Endothelial cell of umbilical vein (primary cell): ENCODE measurements around the gene GBX2. TPM values are rescaled to one million over a fixed set of nuclear protein-coding genes. Genes with fewer than 3 reads are reported as not detected.

Experiments
- BruUV-seq: library from RNA; stranded (reverse); fragments of 400-500 nt; replicated peaks from 2 replicates; lab custom pipeline; 2021; lab: Mats Ljungman, UMichigan
- CTCF ChIA-PET: fragments of 300-600, 350-600 bp; sonication (Branson Sonifier 250); formaldehyde crosslinking; loops from one replicate; lab custom pipeline; 2021; ENCODE audit warnings: antibody characterized with exemption, inconsistent platforms; lab: Charles Lee
- POLR2A ChIA-PET: fragments of 300-600, 350-600 bp; sonication (Branson Sonifier 250); formaldehyde crosslinking; loops from one replicate; lab custom pipeline; 2021; ENCODE audit warnings: antibody characterized with exemption, inconsistent platforms; lab: Charles Lee
- DNase-seq: peaks from one replicate; pipeline ENCODE4 v3.0.0-alpha.2; 2011; ENCODE audit warnings: low read depth, low spot score
- FAIRE-seq: peaks from 2 replicates; lab custom pipeline; 2011; peaks lifted over from hg19 to GRCh38; lab: Jason Lieb, UNC
- H2AFZ ChIP-seq: 2 replicates; pipeline ENCODE4 v1.6.0; 2012; ENCODE audit warnings: low read depth, low read length, control low read depth, inconsistent platforms
- H3K27ac ChIP-seq: 2 replicates; pipeline ENCODE4 v1.5.1; 2011; ENCODE audit warnings: low read depth, mild to moderate bottlenecking, control low read depth, low read length, moderate library complexity; ENCODE audit not compliant: insufficient read depth
- H3K27me3 ChIP-seq, 2 experiments: 2 replicates each; pipeline versions ENCODE4 v1.6.0 to v1.6.1; 2011; ENCODE audit warnings: low read length in 2 of 2, mixed read lengths in 1 of 2; ENCODE audit not compliant: control insufficient read depth in 2 of 2, insufficient read depth in 2 of 2
- H3K36me3 ChIP-seq, 2 experiments: 2 replicates in 1 of 2; 3 replicates in 1 of 2; pipeline ENCODE4 v1.5.1; 2011; ENCODE audit warnings: low read length in 2 of 2, mild to moderate bottlenecking in 1 of 2, moderate library complexity in 1 of 2; ENCODE audit not compliant: control insufficient read depth in 2 of 2, insufficient read depth in 2 of 2; ENCODE audit errors: extremely low read depth in 1 of 2
- H3K4me1 ChIP-seq: 3 replicates; pipeline ENCODE4 v1.5.1; 2011; ENCODE audit warnings: mild to moderate bottlenecking, low read length; ENCODE audit not compliant: control insufficient read depth, insufficient read depth; ENCODE audit errors: extremely low read depth
- H3K4me2 ChIP-seq: 2 replicates; pipeline ENCODE4 v1.6.1; 2011; ENCODE audit warnings: low read length, control low read depth, mixed read lengths; ENCODE audit not compliant: insufficient read depth
- H3K4me3 ChIP-seq, 3 experiments: fragments of 200-600 bp in 1 of 3; sonication (generic), shearing (Covaris generic) in 1 of 3; replicated peaks in 1 of 3; 2 replicates each; pipeline ENCODE4 v1.5.1; 2011 to 2016; ENCODE audit warnings: control low read depth in 3 of 3, low read length in 3 of 3, mild to moderate bottlenecking in 2 of 3, inconsistent platforms in 1 of 3, low read depth in 1 of 3, moderate library complexity in 1 of 3; ENCODE audit not compliant: insufficient read depth in 1 of 3
- H3K79me2 ChIP-seq: 2 replicates; pipeline ENCODE4 v1.6.0; 2012; ENCODE audit warnings: low read length, inconsistent platforms; ENCODE audit not compliant: control insufficient read depth, insufficient read depth
- H3K9ac ChIP-seq: replicated peaks from 2 replicates; pipeline ENCODE3; 2011; ENCODE audit warnings: low read length, control low read depth; ENCODE audit not compliant: insufficient read depth; ENCODE audit errors: extremely low read depth
- H3K9me1 ChIP-seq: replicated peaks from 3 replicates; pipeline ENCODE4 v1.6.0; 2011; ENCODE audit warnings: mild to moderate bottlenecking, low read length; ENCODE audit not compliant: control insufficient read depth, insufficient read depth; ENCODE audit errors: extremely low read depth
- H3K9me3 ChIP-seq: replicated peaks from 2 replicates; pipeline ENCODE4 v1.5.1; 2012; ENCODE audit warnings: low read length, inconsistent platforms; ENCODE audit not compliant: control insufficient read depth, insufficient read depth
- H4K20me1 ChIP-seq: replicated peaks from 2 replicates; pipeline ENCODE3; 2011; ENCODE audit warnings: mild to moderate bottlenecking, low read length; ENCODE audit not compliant: control insufficient read depth, insufficient read depth; ENCODE audit errors: extremely low read depth
- EZH2 ChIP-seq: IDR thresholded peaks from 2 replicates; pipeline ENCODE4 v1.6.1; 2012; ENCODE audit warnings: borderline replicate concordance, low read depth, mild to moderate bottlenecking, moderate library complexity, low read length, inconsistent platforms; ENCODE audit not compliant: severe bottlenecking
- FOS ChIP-seq: IDR thresholded peaks from 2 replicates; pipeline ENCODE4 v1.6.1; 2011; ENCODE audit warnings: mild to moderate bottlenecking, low read length, moderate library complexity, borderline replicate concordance; ENCODE audit not compliant: insufficient read depth
- GATA2 ChIP-seq: IDR thresholded peaks from 2 replicates; pipeline ENCODE4 v1.7.0; 2011; ENCODE audit warnings: low read depth, mild to moderate bottlenecking, moderate library complexity, mixed read lengths, low read length; ENCODE audit not compliant: insufficient read length, insufficient read depth
- JUN ChIP-seq: IDR thresholded peaks from 2 replicates; pipeline ENCODE4 v1.6.1; 2011; ENCODE audit warnings: borderline replicate concordance, low read depth; ENCODE audit not compliant: insufficient read length, insufficient read depth
- MYC ChIP-seq: IDR thresholded peaks from one replicate; pipeline ENCODE4 v1.6.1; 2011; ENCODE audit warnings: mild to moderate bottlenecking, low read depth, low read length
- POLR2A ChIP-seq: IDR thresholded peaks from 2 replicates; pipeline ENCODE4 v1.6.1; 2012; ENCODE audit warnings: low read depth, mild to moderate bottlenecking, control low read depth, low read length
- POLR2AphosphoS5 ChIP-seq: IDR thresholded peaks from 2 replicates; pipeline ENCODE4 v1.6.1; 2012; ENCODE audit warnings: low read depth, mild to moderate bottlenecking, control low read depth, low read length, moderate library complexity; ENCODE audit not compliant: insufficient read depth
- dilution Hi-C: fragments of 300-500 bp; cut with MboI; formaldehyde crosslinking; loops from one replicate; pipeline ENCODE4 v1.15.0; 2019; ENCODE audit warnings: low sequenced_read_pairs; ENCODE audit not compliant: extremely low pct_ligation_motif_present
- intact Hi-C: fragments of 100-400 bp; cut with micrococcal nuclease; formaldehyde crosslinking; loops from one replicate; pipeline ENCODE4 v1.10.0; 2022
- polyA plus RNA-seq, 4 experiments: library from polyadenylated mRNA; depleted of rRNA in 3 of 4; stranded (reverse) in 3 of 4; unstranded in 1 of 4; fragments of >200 nt; gene quantifications; 2 replicates each; pipeline versions ENCODE4 v1.2.1 to v1.2.3, GENCODE V29; 2011 to 2012; ENCODE audit warnings: missing spikeins in 1 of 4
- total RNA-seq: library from RNA; stranded (reverse); gene quantifications from 2 replicates; pipeline ENCODE4 v1.2.3, GENCODE V29; 2021
- TF ChIP-seq, protein P1 (sequence below): IDR thresholded peaks from 2 replicates; pipeline ENCODE4 v1.6.1; 2011; ENCODE audit not compliant: insufficient read depth, insufficient read length
- TF ChIP-seq, protein P2 (sequence below), 2 donors: IDR thresholded peaks; 1 replicate in 1 of 2; 2 replicates in 1 of 2; pipeline ENCODE4 v1.5.1; 2011; ENCODE audit warnings: low read length in 2 of 2, mild to moderate bottlenecking in 2 of 2, moderate library complexity in 2 of 2, control low read depth in 1 of 2, inconsistent platforms in 1 of 2, low read depth in 1 of 2; ENCODE audit not compliant: insufficient read depth in 1 of 2; ENCODE audit errors: extremely low read depth in 1 of 2

Gene GBX2
- total and polyA plus RNA-seq, 2 donors (not counting 3 experiments of a cell fraction or from before 2014, with no cell fraction given): 3.0 to 3.6 TPM

DNA sequence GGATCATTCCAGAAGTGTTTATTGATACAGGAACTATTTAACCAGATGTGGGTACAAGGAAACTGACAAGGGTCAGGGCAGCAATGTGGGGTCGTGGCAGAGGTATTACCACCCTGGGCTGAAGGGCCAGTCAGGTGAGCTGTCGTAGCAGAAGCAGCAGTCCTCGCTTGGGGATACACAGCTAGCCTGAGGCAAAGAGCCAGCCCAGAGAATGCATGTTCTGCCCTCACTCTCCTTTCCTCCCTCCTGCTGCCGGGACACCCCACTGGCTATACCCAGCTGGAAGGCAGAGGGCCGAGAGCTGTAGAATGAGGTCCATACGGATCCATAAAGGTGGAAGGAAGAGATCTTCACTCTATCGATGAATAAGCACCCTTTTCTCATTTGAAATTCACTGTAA is 32.2 kb upstream of the GBX2 start:
- H3K9me3 ChIP-seq: no peaks in the 10 kb centered on the region
- BruUV-seq: no TSS peak
- H3K36me3 ChIP-seq: no peaks in the 10 kb centered on the region
- ChIA-PET CTCF (interaction anchor here (0.7 to 1.4 kb wide), 3 partner anchors 9 to 264 kb away, joined by 3 to 4 read pairs (median 3); no protein-coding TSS in a partner anchor), POLR2A (no interaction called here)
- no peak overlapping the region for H3K27ac ChIP-seq
- no peak for DNase-seq
- no peak overlapping the region for H3K4me2 ChIP-seq
- no peak overlapping the region for H2AFZ ChIP-seq
- H3K4me1 ChIP-seq: no peaks in the 10 kb centered on the region
- dilution Hi-C loops (no loop called here), intact Hi-C loops (no loop called here)
- no peaks in the 10 kb centered on the region for H4K20me1 ChIP-seq
- H3K9me1 ChIP-seq: no peaks in the 10 kb centered on the region
- FAIRE-seq: no peak
- H3K4me3 ChIP-seq: no peak overlapping the region
- TF ChIP-seq POLR2A (no peak), MYC (no peak), POLR2AphosphoS5 (no peak), JUN (no peak), FOS (no peak), EZH2 (no peak), GATA2 (no peak)
- TF ChIP-seq, protein P1, sequence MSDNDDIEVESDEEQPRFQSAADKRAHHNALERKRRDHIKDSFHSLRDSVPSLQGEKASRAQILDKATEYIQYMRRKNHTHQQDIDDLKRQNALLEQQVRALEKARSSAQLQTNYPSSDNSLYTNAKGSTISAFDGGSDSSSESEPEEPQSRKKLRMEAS: no peak
- TF ChIP-seq, protein P2, sequence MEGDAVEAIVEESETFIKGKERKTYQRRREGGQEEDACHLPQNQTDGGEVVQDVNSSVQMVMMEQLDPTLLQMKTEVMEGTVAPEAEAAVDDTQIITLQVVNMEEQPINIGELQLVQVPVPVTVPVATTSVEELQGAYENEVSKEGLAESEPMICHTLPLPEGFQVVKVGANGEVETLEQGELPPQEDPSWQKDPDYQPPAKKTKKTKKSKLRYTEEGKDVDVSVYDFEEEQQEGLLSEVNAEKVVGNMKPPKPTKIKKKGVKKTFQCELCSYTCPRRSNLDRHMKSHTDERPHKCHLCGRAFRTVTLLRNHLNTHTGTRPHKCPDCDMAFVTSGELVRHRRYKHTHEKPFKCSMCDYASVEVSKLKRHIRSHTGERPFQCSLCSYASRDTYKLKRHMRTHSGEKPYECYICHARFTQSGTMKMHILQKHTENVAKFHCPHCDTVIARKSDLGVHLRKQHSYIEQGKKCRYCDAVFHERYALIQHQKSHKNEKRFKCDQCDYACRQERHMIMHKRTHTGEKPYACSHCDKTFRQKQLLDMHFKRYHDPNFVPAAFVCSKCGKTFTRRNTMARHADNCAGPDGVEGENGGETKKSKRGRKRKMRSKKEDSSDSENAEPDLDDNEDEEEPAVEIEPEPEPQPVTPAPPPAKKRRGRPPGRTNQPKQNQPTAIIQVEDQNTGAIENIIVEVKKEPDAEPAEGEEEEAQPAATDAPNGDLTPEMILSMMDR (IDR thresholded peaks at IDR 0.05; ENCODE audit: extremely low read depth in 1 of 2, insufficient read depth in 1 of 2, low read depth in 1 of 2, low read length in 2 of 2): no peak
- no peaks in the 10 kb centered on the region for H3K79me2 ChIP-seq
- no peak overlapping the region for H3K9ac ChIP-seq
- no peaks in the 10 kb centered on the region for H3K27me3 ChIP-seq
